ENCODE results near the gene FOXN3.

Gene FOXN3

GRCh38 chr14:89382901-89383845, 33.9 kb downstream of the FOXN3 start:
- DNase-seq (ENCODE audit: low spot score), result no peak

GRCh38 chr14:89382487-89382886, 34.5 kb downstream of the FOXN3 start:
- no peak for DNase-seq (ENCODE audit: low spot score)

- no peak for DNase-seq (ENCODE audit: low spot score)
Observed at GRCh38 chr14:89379891-89380820, 36.9 kb downstream of the FOXN3 start.

- DNase-seq (ENCODE audit: low spot score), result no peak
Observed at GRCh38 chr14:89379006-89379405, 38.0 kb downstream of the FOXN3 start.

- no peak for DNase-seq (ENCODE audit: low spot score)
Observed at GRCh38 chr14:89378119-89378518, 38.9 kb downstream of the FOXN3 start.

GRCh38 chr14:89377544-89377943, 39.5 kb downstream of the FOXN3 start:
- no peak for DNase-seq (ENCODE audit: low spot score)

- DNase-seq (ENCODE audit: low spot score), result no peak
Observed at GRCh38 chr14:89374908-89375307, 42.1 kb downstream of the FOXN3 start.

GRCh38 chr14:89373185-89373584, 43.8 kb downstream of the FOXN3 start:
- no peak for DNase-seq (ENCODE audit: low spot score)

- DNase-seq (ENCODE audit: low spot score), result no peak
Observed at GRCh38 chr14:89372512-89372883, 44.5 kb downstream of the FOXN3 start.

GRCh38 chr14:89371585-89372511, 45.2 kb downstream of the FOXN3 start:
- no peak for DNase-seq (ENCODE audit: low spot score)

GRCh38 chr14:89370781-89371180, 46.3 kb downstream of the FOXN3 start:
- no peak for DNase-seq (ENCODE audit: low spot score)

GRCh38 chr14:89370381-89370780, 46.7 kb downstream of the FOXN3 start:
- DNase-seq (ENCODE audit: low spot score), result no peak

- DNase-seq (ENCODE audit: low spot score), result no peak
Observed at GRCh38 chr14:89369656-89370055, 47.4 kb downstream of the FOXN3 start.

GRCh38 chr14:89368490-89369477, 48.2 kb downstream of the FOXN3 start:
- DNase-seq (ENCODE audit: low spot score), result no peak

- no peak for DNase-seq (ENCODE audit: low spot score)
Observed at GRCh38 chr14:89367779-89368120, 49.3 kb downstream of the FOXN3 start.

- DNase-seq (ENCODE audit: low spot score), result no peak
Observed at GRCh38 chr14:89366864-89367778, 49.9 kb downstream of the FOXN3 start.

- DNase-seq (ENCODE audit: low spot score), result peak; percentile 66
Observed at GRCh38 chr14:89365061-89365801, 51.8 kb downstream of the FOXN3 start.

GRCh38 chr14:89364316-89364715, 52.7 kb downstream of the FOXN3 start:
- DNase-seq (ENCODE audit: low spot score), result no peak

- DNase-seq (ENCODE audit: low spot score), result no peak
Observed at GRCh38 chr14:89360277-89360676, 56.8 kb downstream of the FOXN3 start.

All from CD4-positive, alpha-beta T cell treated with Interleukin-6 at 100 ng/mL for 8 hours (primary cell).